ENCODE measurements around the gene ARFGAP3. TPM values are rescaled to one million over a fixed set of nuclear protein-coding genes. Genes with fewer than 3 reads are reported as not detected.
A peak's percentile ranks its signal among the peaks of the same experiment; 100 is the strongest.

ARFGAP3 gene
- total RNA-seq, 6 donors from 2014 or later, result 25.9 to 60.8 (median 41.9) TPM

GRCh38 chr22:42855721-42856120, 1.4 kb downstream of the ARFGAP3 start:
- no peak for ATAC-seq (ENCODE audit: low FRiP score in 2 of 2)
- no peak for TF ChIP-seq POLR2AphosphoS5 (IDR thresholded peaks at IDR 0.05)
- no peak for TF ChIP-seq EP300 (IDR thresholded peaks at IDR 0.05)
- no peak for TF ChIP-seq CTCF (IDR thresholded peaks at IDR 0.05)
- TF ChIP-seq POLR2A (IDR thresholded peaks at IDR 0.05), result no peak
- Histone ChIP-seq H3K4me3 (peak overlapping the region; percentile 51 to 91 (median 68)), H3K36me3 (peaks cover 0 to 7% (median 0%) of the 10 kb centered on the region in 4 donors), H3K27me3 (no peaks in the 10 kb centered on the region), H3K4me1 (peaks cover 19 to 29% (median 21%) of the 10 kb centered on the region in 4 donors), H3K27ac (peak overlapping the region; percentile 87 to 97 (median 96)), H3K9me3 (no peaks in the 10 kb centered on the region)
- DNase-seq, result no peak
- WGBS, 2 donors, result 38 to 41% methylated on average over 4 of the region's 4 CpGs

- peak overlapping the region in 3 of 4 donors; percentile 87 to 97 (median 97) for H3K27ac ChIP-seq
Measured at GRCh38 chr22:42855211-42855610, 1.9 kb downstream of the ARFGAP3 start.

GRCh38 chr22:42848941-42849550, 8.0 kb downstream of the ARFGAP3 start:
- TF ChIP-seq POLR2AphosphoS5 (IDR thresholded peaks at IDR 0.05), result no peak
- peaks cover 0 to 4% (median 2%) of the 10 kb centered on the region in 4 donors for H3K4me1 ChIP-seq
- ATAC-seq (ENCODE audit: low FRiP score in 2 of 2) (no peak), DNase-seq (no peak)
- no peaks in the 10 kb centered on the region for H3K27me3 ChIP-seq
- no peak overlapping the region for H3K27ac ChIP-seq
- 75 to 90% methylated on average over 4 to 5 of the region's 5 CpGs for WGBS, 2 donors
- H3K4me3 ChIP-seq, result no peak overlapping the region
- H3K9me3 ChIP-seq, result no peaks in the 10 kb centered on the region
- peaks cover 3 to 41% (median 21%) of the 10 kb centered on the region in 4 donors for H3K36me3 ChIP-seq

More at GRCh38 chr22:42855211-42855610, 1.9 kb downstream of the ARFGAP3 start:
- DNase-seq, result no peak
- 59 to 73% methylated on average over 8 of the region's 8 CpGs for WGBS, 2 donors
- Histone ChIP-seq H3K27me3 (no peaks in the 10 kb centered on the region), H3K9me3 (no peaks in the 10 kb centered on the region), H3K36me3 (peaks cover 0 to 7% (median 0%) of the 10 kb centered on the region in 4 donors), H3K4me3 (peak overlapping the region in 1 of 4 donors; percentile 63), H3K4me1 (peaks cover 19 to 29% (median 21%) of the 10 kb centered on the region in 4 donors)
- ATAC-seq (ENCODE audit: low FRiP score in 2 of 2), result no peak
- TF ChIP-seq POLR2AphosphoS5 (IDR thresholded peaks at IDR 0.05), result no peak

- H3K4me3 ChIP-seq, result no peak overlapping the region
Measured at GRCh38 chr22:42847110-42847509, 10.0 kb downstream of the ARFGAP3 start.

GRCh38 chr22:42844756-42845155, 12.3 kb downstream of the ARFGAP3 start:
- Histone ChIP-seq H3K4me1 (peaks cover 0 to 3% (median 0%) of the 10 kb centered on the region in 4 donors), H3K27ac (no peak overlapping the region), H3K36me3 (peaks cover 8 to 64% (median 37%) of the 10 kb centered on the region in 4 donors), H3K9me3 (no peaks in the 10 kb centered on the region), H3K27me3 (no peaks in the 10 kb centered on the region), H3K4me3 (no peak overlapping the region)
- WGBS, 2 donors, result 61 to 69% methylated on average over 4 of the region's 4 CpGs
- DNase-seq (no peak), ATAC-seq (ENCODE audit: low FRiP score in 2 of 2) (no peak)
- no peak for TF ChIP-seq POLR2A (IDR thresholded peaks at IDR 0.05)
- no peak for TF ChIP-seq EP300 (IDR thresholded peaks at IDR 0.05)
- no peak for TF ChIP-seq POLR2AphosphoS5 (IDR thresholded peaks at IDR 0.05)
- no peak for TF ChIP-seq CTCF (IDR thresholded peaks at IDR 0.05)

More at GRCh38 chr22:42847110-42847509, 10.0 kb downstream of the ARFGAP3 start:
- DNase-seq (no peak), ATAC-seq (ENCODE audit: low FRiP score in 2 of 2) (no peak)
- 92 to 100% methylated on average over 3 of the region's 3 CpGs for WGBS, 2 donors
- no peak overlapping the region for H3K27ac ChIP-seq
- H3K27me3 ChIP-seq, result no peaks in the 10 kb centered on the region
- peaks cover 0 to 4% (median 2%) of the 10 kb centered on the region in 4 donors for H3K4me1 ChIP-seq
- peaks cover 3 to 45% (median 28%) of the 10 kb centered on the region in 4 donors for H3K36me3 ChIP-seq
- TF ChIP-seq POLR2A (IDR thresholded peaks at IDR 0.05) (no peak), EP300 (IDR thresholded peaks at IDR 0.05) (no peak), CTCF (IDR thresholded peaks at IDR 0.05) (no peak), POLR2AphosphoS5 (IDR thresholded peaks at IDR 0.05) (no peak)
- H3K9me3 ChIP-seq, result no peaks in the 10 kb centered on the region

Measured in upper lobe of left lung (tissue), 6 donors.